Adipose tissue (tissue), 3 donors: Measurements from ENCODE around the gene MRPL21. TPM values are rescaled to one million over a fixed set of nuclear protein-coding genes. Genes with fewer than 3 reads are reported as not detected.
"Not testable (repeated sequence)": the region's sequence is repeated elsewhere in the genome, so short reads cannot be mapped to it uniquely, and the experiment has no call there.

Experiments used
- H3K27ac ChIP-seq: one replicate; pipeline ENCODE4 v1.5.1; 2013; ENCODE audit warnings: low read depth, low read length
- WGBS, 3 donors: extraction: QIAGEN DNeasy Blood & Tissue Kit; methylation state at CpG; one replicate each; pipeline ENCODE4 v1.1.7; 2013; 5-methylcytosine and 5-hydroxymethylcytosine counted together
- polyA plus RNA-seq, 3 donors: library from polyadenylated mRNA; stranded (reverse); fragments of 200-250 nt; gene quantifications; one replicate each; pipeline ENCODE4 v1.2.3, GENCODE V29; 2013
- donor health status: healthy with polysubstance abuse.
- donor health status: Bipolar disorder and iron deficiency.
- donor health status: healthy.

The MRPL21 gene
- polyA plus RNA-seq, 3 donors: 51.8 to 69.3 (median 65.1) TPM

- no peak overlapping the region for H3K27ac ChIP-seq
Observed at GRCh38 chr11:68889948-68890446, 13.6 kb downstream of the MRPL21 start.

GRCh38 chr11:68884827-68885226, 18.8 kb downstream of the MRPL21 start:
- 93 to 98% (median 94%) methylated on average over 15 of the region's 15 CpGs for WGBS, 3 donors
- not testable (repeated sequence) for H3K27ac ChIP-seq

More at GRCh38 chr11:68889948-68890446, 13.6 kb downstream of the MRPL21 start:
- 53 to 63% (median 61%) methylated on average over 18 of the region's 18 CpGs for WGBS, 3 donors

DNA sequence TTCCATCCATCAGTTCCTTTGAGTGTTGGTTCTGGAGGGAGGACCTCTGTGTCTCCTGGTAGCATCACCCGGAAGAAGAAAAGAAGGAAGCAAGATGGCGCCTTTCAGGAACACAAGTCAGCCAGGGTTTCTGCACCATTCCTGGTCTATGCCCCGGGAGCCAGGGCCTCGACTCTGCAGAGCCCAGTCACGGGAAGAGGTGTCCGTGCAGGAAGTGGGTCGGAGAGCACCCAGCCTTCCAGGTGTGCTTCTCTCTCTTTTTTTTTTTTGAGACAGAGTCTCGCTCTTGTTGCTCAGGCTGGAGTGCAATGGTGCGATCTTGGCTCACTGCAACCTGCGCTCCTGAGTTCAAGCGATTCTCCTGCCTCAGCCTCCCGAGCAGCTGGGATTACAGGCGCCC, 21.2 kb downstream of the MRPL21 start:
- 85 to 89% (median 88%) methylated on average over 13 of the region's 13 CpGs for WGBS, 3 donors
- H3K27ac ChIP-seq: no peak overlapping the region

GRCh38 chr11:68881320-68881719, 22.3 kb downstream of the MRPL21 start:
- no peak overlapping the region for H3K27ac ChIP-seq
- WGBS, 3 donors: 90 to 100% (median 99%) methylated on average over 2 of the region's 2 CpGs

DNA sequence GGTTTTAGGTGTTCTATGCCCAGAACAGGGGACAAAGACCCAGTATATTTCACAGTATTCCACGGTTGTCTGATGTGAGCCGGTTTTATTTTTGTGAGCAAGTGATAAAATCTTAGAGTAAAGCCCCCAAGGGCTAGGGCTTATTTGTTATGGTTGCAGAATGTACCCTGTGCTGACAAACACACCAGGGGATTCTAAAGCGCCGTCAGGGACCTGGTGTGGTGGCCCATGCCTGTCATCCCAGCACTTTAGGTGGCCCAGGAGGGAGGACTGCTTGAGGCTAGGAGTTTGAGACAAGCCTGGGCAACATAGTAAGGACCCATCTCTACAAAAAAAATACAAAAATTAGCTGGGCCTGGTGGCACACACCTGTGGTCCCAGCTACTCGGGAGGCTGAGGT, 22.8 kb downstream of the MRPL21 start:
- WGBS, 3 donors: 94 to 98% (median 95%) methylated on average over 5 of the region's 5 CpGs
- no peak overlapping the region for H3K27ac ChIP-seq

GRCh38 chr11:68878022-68878421, 25.6 kb downstream of the MRPL21 start:
- H3K27ac ChIP-seq: no peak overlapping the region
- 86 to 90% (median 87%) methylated on average over 7 of the region's 7 CpGs for WGBS, 3 donors

DNA sequence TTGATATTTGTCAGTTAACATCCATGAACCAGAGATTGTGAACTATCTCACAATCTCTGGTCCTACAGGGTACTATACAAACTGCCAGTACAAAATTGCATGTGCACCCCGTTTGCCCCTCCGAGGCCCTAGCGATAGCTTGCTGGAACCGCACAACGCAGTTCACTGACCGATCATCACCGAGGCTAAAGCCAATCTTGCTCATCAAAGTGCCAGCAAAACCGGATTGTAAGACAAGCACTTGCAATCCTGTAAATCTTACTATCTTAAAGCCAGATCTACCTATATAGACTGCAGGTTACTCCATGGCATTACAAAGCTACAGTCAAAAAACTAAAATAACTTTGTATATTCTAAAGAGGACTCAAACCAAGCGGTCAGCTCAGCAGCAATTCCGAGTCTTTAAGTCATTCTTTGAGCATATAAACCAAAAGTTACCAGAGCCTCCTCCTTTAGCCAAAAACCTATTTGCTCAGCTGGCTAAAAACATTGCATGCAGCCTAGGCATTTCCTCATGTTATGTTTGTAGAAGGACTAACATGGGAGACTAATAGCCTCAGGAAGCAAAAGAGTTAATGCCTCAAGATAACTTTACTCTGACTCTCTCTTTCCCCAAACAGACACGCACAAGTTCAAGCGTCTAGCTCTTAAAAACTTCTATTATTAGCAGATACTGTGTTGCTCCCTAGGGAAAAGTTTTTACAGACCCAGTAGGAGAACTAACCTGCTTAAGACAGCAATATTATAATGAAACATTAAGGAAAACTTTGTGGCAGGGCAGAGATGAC, 31.2 kb downstream of the MRPL21 start:
- no peak overlapping the region for H3K27ac ChIP-seq
- 64 to 86% (median 80%) methylated on average over 12 of the region's 12 CpGs for WGBS, 3 donors

DNA sequence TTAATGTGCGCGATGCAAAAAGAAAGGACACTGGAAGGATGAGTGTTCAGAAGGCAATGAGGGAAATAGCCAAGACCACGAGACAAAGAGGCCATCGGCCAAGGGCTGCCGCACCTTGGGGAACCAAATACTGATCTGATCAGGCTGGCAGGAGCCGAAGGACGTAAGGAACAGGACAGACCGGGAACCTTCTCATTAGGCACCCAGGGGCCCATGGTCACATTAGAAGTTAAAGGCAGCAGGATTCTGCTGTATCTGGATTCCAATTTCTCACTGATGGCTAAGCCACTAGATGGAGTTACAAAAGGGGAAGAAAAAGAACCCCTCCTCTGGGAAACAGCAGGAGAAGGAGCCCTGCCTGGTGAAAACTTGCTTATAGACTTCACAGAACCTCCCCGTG, 33.2 kb downstream of the MRPL21 start:
- WGBS, 3 donors: 42 to 62% (median 58%) methylated on average over 9 of the region's 9 CpGs
- H3K27ac ChIP-seq: no peak overlapping the region

DNA sequence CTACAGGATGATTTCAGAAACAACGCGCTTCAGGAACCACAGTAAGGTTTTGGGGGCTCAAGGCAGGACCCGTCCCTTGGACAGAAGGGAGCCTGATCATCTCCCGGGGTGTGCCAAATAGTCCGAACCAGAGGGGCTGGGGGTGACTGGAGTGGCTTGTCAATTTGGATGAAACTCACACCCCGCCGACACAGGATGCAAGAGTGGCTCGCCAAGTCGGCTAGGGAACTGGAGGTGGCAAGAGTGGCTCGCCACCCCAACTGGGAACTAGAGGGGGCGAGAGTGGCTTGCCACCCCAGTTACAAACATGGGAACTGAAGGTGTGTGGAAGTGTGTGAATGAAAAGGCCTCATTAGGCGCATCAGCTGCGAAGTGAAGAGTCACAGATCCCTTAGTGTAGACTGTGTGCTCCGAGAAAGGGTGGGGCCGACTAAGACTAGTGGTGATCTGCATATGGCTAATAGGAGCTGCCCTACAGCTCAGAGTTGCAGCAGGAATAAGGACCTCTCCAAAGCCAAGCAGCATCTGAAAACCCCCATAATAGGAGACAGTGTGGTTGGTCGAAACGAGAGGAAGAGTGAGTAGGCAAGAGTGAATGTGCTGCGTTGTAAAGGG, 35.3 kb downstream of the MRPL21 start:
- WGBS, 3 donors: 93% methylated on average over 18 of the region's 18 CpGs
- H3K27ac ChIP-seq: no peak overlapping the region

DNA sequence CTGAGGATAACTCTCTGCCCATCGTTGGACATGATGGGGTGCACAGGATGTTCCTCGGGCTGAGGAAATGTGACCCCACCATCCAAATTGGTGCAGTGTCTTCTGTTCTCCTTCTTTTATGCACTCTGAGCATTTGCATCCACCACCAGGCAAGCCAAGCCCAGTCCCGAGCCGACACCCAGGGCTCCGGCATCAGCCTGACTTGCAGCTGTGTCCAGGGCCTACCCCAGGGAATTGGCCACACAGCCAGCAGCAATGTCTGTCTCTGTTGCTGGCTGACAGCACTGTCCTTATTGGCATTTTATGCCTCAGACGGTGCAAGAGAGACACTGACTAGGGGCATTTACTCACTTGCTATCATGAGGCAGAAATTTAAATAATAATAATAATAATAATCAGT, 36.6 kb downstream of the MRPL21 start:
- no peak overlapping the region for H3K27ac ChIP-seq
- WGBS, 3 donors: 57 to 87% (median 72%) methylated on average over 6 of the region's 6 CpGs

DNA sequence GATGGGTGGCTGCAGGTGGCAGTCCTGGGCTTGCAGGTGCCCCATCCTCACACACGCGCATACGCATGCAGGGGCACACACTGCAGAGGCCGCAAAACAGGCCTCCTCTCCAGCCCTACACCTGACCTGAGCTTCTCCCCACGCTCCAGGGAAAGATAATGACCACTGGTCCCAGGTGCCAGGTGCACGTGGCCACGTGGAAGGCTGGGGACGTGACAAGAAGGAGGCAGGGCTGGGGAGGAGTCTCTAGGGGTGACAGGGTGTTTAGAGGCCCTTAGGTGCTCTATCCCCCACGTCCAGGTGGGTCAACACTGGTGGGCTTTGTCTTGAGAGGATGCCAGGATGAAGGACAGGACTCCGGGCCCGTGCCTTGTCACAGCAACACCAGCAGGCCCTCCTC, 38.4 kb downstream of the MRPL21 start:
- H3K27ac ChIP-seq: no peak overlapping the region
- 92 to 93% (median 92%) methylated on average over 11 of the region's 11 CpGs for WGBS, 3 donors

- 92 to 98% (median 93%) methylated on average over 3 of the region's 3 CpGs for WGBS, 3 donors
- H3K27ac ChIP-seq: no peak overlapping the region
Observed at GRCh38 chr11:68863553-68864265, 39.9 kb downstream of the MRPL21 start.

- WGBS, 3 donors: 75 to 81% (median 80%) methylated on average over 6 of the region's 6 CpGs
- H3K27ac ChIP-seq: no peak overlapping the region
Observed at GRCh38 chr11:68862421-68862820, 41.2 kb downstream of the MRPL21 start.

- WGBS, 3 donors: 81 to 86% (median 85%) methylated on average over 8 of the region's 8 CpGs
- H3K27ac ChIP-seq: no peak overlapping the region
Observed at GRCh38 chr11:68859123-68859522, 44.5 kb downstream of the MRPL21 start.

- 80 to 93% (median 91%) methylated on average over 8 of the region's 8 CpGs for WGBS, 3 donors
- H3K27ac ChIP-seq: no peak overlapping the region
Observed at GRCh38 chr11:68857037-68857586, 46.5 kb downstream of the MRPL21 start.

GRCh38 chr11:68856425-68857030, 47.1 kb downstream of the MRPL21 start:
- WGBS, 3 donors: 80 to 88% (median 88%) methylated on average over 21 of the region's 21 CpGs
- not testable (repeated sequence) for H3K27ac ChIP-seq

DNA sequence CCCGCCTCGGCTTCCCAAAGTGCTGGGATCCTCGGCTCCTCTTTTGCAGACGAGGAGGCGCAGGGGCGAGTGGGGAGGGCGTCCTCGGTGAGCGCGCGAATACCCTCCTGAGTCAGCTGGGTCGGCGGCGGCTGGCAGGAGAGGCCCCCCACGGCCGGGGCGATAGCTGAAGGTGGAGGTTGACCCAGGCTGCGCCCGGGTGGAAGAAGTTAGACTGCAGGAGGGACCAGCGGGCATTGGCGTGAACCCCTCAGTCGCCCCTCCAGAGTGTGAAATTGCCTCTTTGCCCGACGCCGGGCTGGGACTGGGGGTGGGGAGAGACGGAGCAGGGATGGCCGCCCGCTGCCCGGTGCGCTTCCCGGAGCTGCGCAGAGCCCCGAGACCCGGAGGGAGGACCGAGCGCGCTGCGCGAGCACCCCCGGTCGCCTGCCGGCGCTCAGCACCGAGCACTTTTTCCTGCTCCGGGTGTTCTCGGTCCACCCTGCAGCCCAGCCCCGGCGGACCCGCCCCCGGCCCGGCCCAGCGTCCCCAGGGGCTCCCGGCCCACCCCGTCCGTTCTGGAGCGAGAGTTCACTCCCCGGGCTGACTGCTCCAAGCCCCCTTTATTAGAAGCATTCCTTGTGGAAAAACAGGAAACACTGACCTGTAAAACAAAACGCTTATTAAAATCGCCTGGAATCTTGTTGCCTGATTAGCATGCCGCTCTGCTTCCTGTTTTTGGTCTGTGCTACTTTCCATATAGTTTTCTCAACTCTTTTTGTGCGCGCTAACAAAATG, 48.2 kb downstream of the MRPL21 start:
- no peak overlapping the region for H3K27ac ChIP-seq
- 2 to 10% (median 2%) methylated on average over 38 to 62 of the region's 62 CpGs for WGBS, 3 donors
